SU-DHL-6 (cell line): ENCODE results near the gene UROS.

Experiments
- H2AFZ ChIP-seq: fragments of 200-600 bp; sonication (generic); 2 replicates; pipeline ENCODE4 v1.6.1; 2014; ENCODE audit warnings: low read depth, mild to moderate bottlenecking, moderate library complexity, mixed read lengths, antibody characterized with exemption, low read length; ENCODE audit not compliant: severe bottlenecking
- H3F3A ChIP-seq: fragments of 200-600 bp; shearing (Covaris generic); 2 replicates; pipeline ENCODE4 v1.6.0; 2016; ENCODE audit warnings: antibody characterized with exemption, mild to moderate bottlenecking; ENCODE audit not compliant: insufficient read depth
- H3K27ac ChIP-seq: fragments of 200-600 bp; sonication (generic); 2 replicates; pipeline ENCODE4 v1.5.1; 2016; ENCODE audit warnings: low read depth, mild to moderate bottlenecking, low read length, moderate library complexity, mixed read lengths
- H3K27me3 ChIP-seq: fragments of 200-600 bp; sonication (generic), shearing (Covaris generic); 2 replicates; pipeline ENCODE4 v1.6.0; 2014; ENCODE audit warnings: mild to moderate bottlenecking, low read length
- H3K36me3 ChIP-seq: fragments of 200-600 bp; sonication (generic); 2 replicates; pipeline ENCODE4 v1.6.1; 2014; ENCODE audit warnings: mild to moderate bottlenecking, low read length, mixed read lengths
- H3K4me2 ChIP-seq: fragments of 300-600, 200-600 bp; shearing (Covaris generic), sonication (generic); 2 replicates; pipeline ENCODE4 v1.6.0; 2014; ENCODE audit warnings: low read length, low read depth, mild to moderate bottlenecking; ENCODE audit not compliant: poor library complexity, severe bottlenecking
- H3K4me3 ChIP-seq: fragments of 200-600 bp; sonication (generic); 2 replicates; pipeline ENCODE4 v1.5.1; 2014; ENCODE audit warnings: antibody characterized with exemption, low read length, mild to moderate bottlenecking, mixed read lengths; ENCODE audit not compliant: insufficient read depth, poor library complexity, severe bottlenecking
- H3K79me2 ChIP-seq: fragments of 200-600 bp; sonication (generic); 2 replicates; pipeline ENCODE4 v1.6.1; 2014; ENCODE audit warnings: mild to moderate bottlenecking, low read length, moderate library complexity; ENCODE audit not compliant: insufficient read depth
- H3K9ac ChIP-seq: fragments of 200-600 bp; sonication (generic); 2 replicates; pipeline ENCODE4 v1.7.0; 2014; ENCODE audit warnings: mild to moderate bottlenecking, low read length
- H3K9me2 ChIP-seq: fragments of 200-600 bp; sonication (generic); replicated peaks from 2 replicates; pipeline ENCODE4 v1.6.1; 2014; ENCODE audit warnings: low read length; ENCODE audit not compliant: insufficient read depth
- H3K9me3 ChIP-seq: fragments of 200-600 bp; sonication (generic); 2 replicates; pipeline ENCODE4 v1.6.1; 2014; ENCODE audit warnings: low read length, mixed read lengths; ENCODE audit not compliant: insufficient read depth
- H4K20me1 ChIP-seq: fragments of 200-600 bp; sonication (generic); 2 replicates; pipeline ENCODE4 v1.6.1; 2014; ENCODE audit warnings: low read depth, mild to moderate bottlenecking, antibody characterized with exemption, low read length, moderate library complexity, mixed read lengths
- CTCF ChIP-seq: fragments of 200-600 bp; sonication (generic); IDR thresholded peaks from one replicate; pipeline ENCODE4 v1.5.1; 2017; ENCODE audit warnings: antibody characterized with exemption, mild to moderate bottlenecking, low read length, moderate library complexity; ENCODE audit not compliant: insufficient read depth, poor library complexity, severe bottlenecking
- EZH2phosphoT487 ChIP-seq: fragments of 200-600 bp; sonication (generic), shearing (Covaris generic); conservative IDR thresholded peaks from 2 replicates; pipeline ENCODE4 v1.6.1; 2018; ENCODE audit warnings: mild to moderate bottlenecking, antibody characterized with exemption, low read length, moderate library complexity, mixed read lengths

UROS gene

DNA sequence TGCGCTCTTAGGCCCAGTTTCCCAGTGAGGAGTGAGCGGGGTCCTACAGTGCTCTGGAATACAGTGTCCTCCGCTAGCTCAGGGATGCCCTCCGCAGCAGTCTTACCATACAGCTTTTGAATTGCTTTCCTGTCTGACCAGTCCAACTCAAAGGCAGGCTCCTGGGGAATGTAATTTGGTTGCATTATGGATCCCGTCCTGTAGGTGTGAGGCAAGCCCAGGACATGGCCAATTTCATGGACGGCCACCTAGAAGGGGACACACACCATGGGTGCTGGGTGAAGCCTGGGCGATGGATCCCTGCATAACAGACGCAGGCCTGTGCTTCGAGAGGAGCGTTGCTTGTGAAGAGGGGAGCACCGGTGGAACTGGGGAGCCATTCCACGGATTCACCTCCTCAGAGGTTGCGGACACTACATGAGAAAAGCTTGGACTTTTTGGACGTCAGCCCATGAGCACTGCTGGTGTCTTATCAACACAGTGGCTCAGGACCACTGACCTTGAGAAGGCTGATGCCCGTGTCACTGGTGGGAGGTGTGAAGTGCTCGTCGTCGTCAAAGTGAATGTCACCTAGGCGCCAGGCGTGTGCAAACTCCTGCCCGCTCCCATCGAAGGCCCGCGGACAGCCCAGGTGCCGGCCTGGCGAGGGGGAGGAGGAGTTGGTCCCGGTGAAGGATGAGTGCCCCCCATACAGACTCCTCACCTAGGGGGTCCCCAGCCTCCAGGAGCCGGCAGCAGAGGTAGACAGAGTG, 50.8 kb downstream of the UROS start:
- TF ChIP-seq EZH2phosphoT487 (no peak), CTCF (no peak)

GRCh38 chr10:125770844-125771243, 52.2 kb downstream of the UROS start:
- no peak overlapping the region for H3K4me2 ChIP-seq
- no peaks in the 10 kb centered on the region for H3K79me2 ChIP-seq
- no peak overlapping the region for H2AFZ ChIP-seq
- H4K20me1 ChIP-seq: no peaks in the 10 kb centered on the region
- no peak overlapping the region for H3K27ac ChIP-seq
- H3K36me3 ChIP-seq: no peaks in the 10 kb centered on the region
- TF ChIP-seq EZH2phosphoT487 (no peak), CTCF (no peak)
- H3K9me2 ChIP-seq: no peaks in the 10 kb centered on the region
- no peaks in the 10 kb centered on the region for H3K27me3 ChIP-seq
- no peak overlapping the region for H3K9ac ChIP-seq
- no peaks in the 10 kb centered on the region for H3K9me3 ChIP-seq
- H3F3A ChIP-seq: no peaks in the 10 kb centered on the region
- H3K4me3 ChIP-seq: no peak overlapping the region

More for the DNA sequence above, 50.8 kb downstream of the UROS start:
- Histone ChIP-seq H4K20me1 (no peaks in the 10 kb centered on the region), H3F3A (no peaks in the 10 kb centered on the region), H3K27me3 (no peaks in the 10 kb centered on the region), H3K36me3 (no peaks in the 10 kb centered on the region), H3K9me2 (no peaks in the 10 kb centered on the region), H3K9me3 (no peaks in the 10 kb centered on the region), H3K27ac (no peak overlapping the region), H2AFZ (no peak overlapping the region), H3K9ac (no peak overlapping the region), H3K4me3 (no peak overlapping the region), H3K79me2 (no peaks in the 10 kb centered on the region), H3K4me2 (no peak overlapping the region)

- H3K79me2 ChIP-seq: no peaks in the 10 kb centered on the region
- H4K20me1 ChIP-seq: no peaks in the 10 kb centered on the region
- H3K36me3 ChIP-seq: peaks cover under 1% of the 10 kb centered on the region; the same call in 1 of the 2 replicates
- no peak overlapping the region for H3K4me2 ChIP-seq
- no peaks in the 10 kb centered on the region for H3K9me2 ChIP-seq
- no peak for TF ChIP-seq EZH2phosphoT487
- TF ChIP-seq CTCF: no peak
- no peak overlapping the region for H2AFZ ChIP-seq
- H3F3A ChIP-seq: no peaks in the 10 kb centered on the region
- no peak overlapping the region for H3K9ac ChIP-seq
- H3K27me3 ChIP-seq: no peaks in the 10 kb centered on the region
- no peaks in the 10 kb centered on the region for H3K9me3 ChIP-seq
- H3K4me3 ChIP-seq: no peak overlapping the region
- H3K27ac ChIP-seq: no peak overlapping the region
Measured at GRCh38 chr10:125769175-125769574, 53.9 kb downstream of the UROS start.
